A549 (cell line): ENCODE results near the gene HEYL. TPM values are rescaled to one million over a fixed set of nuclear protein-coding genes. Genes with fewer than 3 reads are reported as not detected.

Experiments used
- ATAC-seq, 2 experiments: fragments of 200-7000 bp in 1 of 2; fragments of >200 bp in 1 of 2; cut with Nextera tagmentation in 1 of 2; cut with Tn5 transposase in 1 of 2; 3 replicates each; pipeline versions ENCODE4 v1.8.0 to v1.9.1; 2018 to 2020; ENCODE audit warnings: mild to moderate bottlenecking in 1 of 2, moderate library complexity in 1 of 2
- CTCF ChIA-PET: fragments of 300-600 bp; sonication (Branson Sonifier 250); formaldehyde crosslinking; extraction: SDS; loops from one replicate; lab custom pipeline; 2021; ENCODE audit warnings: antibody characterized with exemption, inconsistent platforms; lab: Yijun Ruan, JAX
- POLR2A ChIA-PET: fragments of 350-600 bp; formaldehyde crosslinking; extraction: SDS; loops from one replicate; lab custom pipeline; 2021; ENCODE audit warnings: antibody characterized with exemption, inconsistent platforms; lab: Yijun Ruan, JAX
- DNase-seq, 2 experiments: peaks; one replicate each; pipeline versions ENCODE4 v3.0.0 to v3.0.0-alpha.2; 2011 to 2016; ENCODE audit warnings: low read depth in 1 of 2, low spot score in 1 of 2
- FAIRE-seq: peaks from 2 replicates; lab custom pipeline; 2011; peaks lifted over from hg19 to GRCh38; lab: Jason Lieb, UNC
- H3K27ac ChIP-seq, 2 experiments: fragments of >200 bp; sonication (Bioruptor Twin); formaldehyde crosslinking; 3 replicates each; pipeline ENCODE4 v1.5.1; 2016 to 2017
- H3K4me1 ChIP-seq: fragments of >200 bp; sonication (Bioruptor Twin); formaldehyde crosslinking; 3 replicates; pipeline ENCODE4 v1.6.1; 2016
- H3K4me2 ChIP-seq: fragments of >200 bp; sonication (Bioruptor Twin); formaldehyde crosslinking; 3 replicates; pipeline ENCODE4 v1.6.1; 2016
- H3K4me3 ChIP-seq: fragments of >200 bp; sonication (Bioruptor Twin); formaldehyde crosslinking; 3 replicates; pipeline ENCODE4 v1.5.1; 2016
- H3K9me3 ChIP-seq: fragments of >200 bp; sonication (Bioruptor Twin); formaldehyde crosslinking; 3 replicates; pipeline ENCODE4 v1.6.1; 2016
- BHLHE40 ChIP-seq: IDR thresholded peaks from 2 replicates; pipeline ENCODE4 v1.6.1; 2012; ENCODE audit warnings: low read depth, low read length, inconsistent platforms
- CHD2 ChIP-seq: fragments of 150-350 bp; IDR thresholded peaks from 2 replicates; pipeline ENCODE4 v1.6.1; 2014; ENCODE audit warnings: low read length; ENCODE audit not compliant: partially characterized antibody
- ESRRA ChIP-seq: fragments of 150-350 bp; IDR thresholded peaks from 2 replicates; pipeline ENCODE4 v1.6.1; 2014; ENCODE audit warnings: mild to moderate bottlenecking, low read length, borderline replicate concordance
- FOSB ChIP-seq: fragments of 250-450 bp; sonication (Bioruptor Pico); IDR thresholded peaks from 2 replicates; pipeline ENCODE4 v1.5.0; 2020; ENCODE audit warnings: mild to moderate bottlenecking, moderate library complexity
- FOSL2 ChIP-seq, 2 experiments: fragments of 450-650 bp in 1 of 2; fragments of >200 bp in 1 of 2; sonication (Bioruptor Twin) in 1 of 2; formaldehyde crosslinking; IDR thresholded peaks; 2 replicates each; pipeline versions ENCODE4 v1.5.0 to v1.6.1; 2016 to 2020; ENCODE audit warnings: mild to moderate bottlenecking in 1 of 2, moderate library complexity in 1 of 2
- HEYL ChIP-seq: fragments of 250-450 bp; sonication (Bioruptor Pico); IDR thresholded peaks from 2 replicates; pipeline ENCODE4 v1.8.0; 2021; ENCODE audit warnings: mild to moderate bottlenecking, moderate library complexity
- HOXA7 ChIP-seq: fragments of 250-450 bp; sonication (Bioruptor Pico); IDR thresholded peaks from 2 replicates; pipeline ENCODE4 v1.5.0; 2020; ENCODE audit warnings: mild to moderate bottlenecking, moderate library complexity
- HOXB13 ChIP-seq: fragments of 250-450 bp; sonication (Bioruptor Pico); IDR thresholded peaks from 2 replicates; pipeline ENCODE4 v1.5.0; 2020; ENCODE audit warnings: low read depth, mild to moderate bottlenecking, moderate library complexity
- KDM1A ChIP-seq: fragments of 200-600 bp; sonication (generic); IDR thresholded peaks from 2 replicates; pipeline ENCODE4 v1.6.1; 2016; ENCODE audit warnings: low read depth, mild to moderate bottlenecking
- KDM5A ChIP-seq: fragments of 200-600 bp; sonication (generic); IDR thresholded peaks from 2 replicates; pipeline ENCODE4 v1.6.1; 2016; ENCODE audit warnings: antibody characterized with exemption, mild to moderate bottlenecking
- MAZ ChIP-seq: fragments of 150-350 bp; IDR thresholded peaks from 2 replicates; pipeline ENCODE4 v1.6.1; 2014; ENCODE audit warnings: antibody characterized with exemption, low read depth, low read length, borderline replicate concordance
- NR3C1 ChIP-seq: fragments of >200 bp; sonication (Bioruptor Twin); formaldehyde crosslinking; IDR thresholded peaks from 3 replicates; pipeline ENCODE4 v1.6.1; 2017
- POLR2A ChIP-seq: IDR thresholded peaks from 2 replicates; pipeline ENCODE4 v1.6.1; 2012; ENCODE audit warnings: mild to moderate bottlenecking, low read length
- POLR2AphosphoS2 ChIP-seq: conservative IDR thresholded peaks from 2 replicates; pipeline ENCODE4 v1.6.1; 2012; ENCODE audit warnings: low read length, improper control_type of control experiment, inconsistent platforms
- RAD21 ChIP-seq, 2 experiments: fragments of >200 bp in 1 of 2; sonication (Bioruptor Twin) in 1 of 2; formaldehyde crosslinking in 1 of 2; IDR thresholded peaks in 1 of 2; conservative IDR thresholded peaks in 1 of 2; 2 replicates in 1 of 2; 3 replicates in 1 of 2; pipeline ENCODE4 v1.6.1; 2012 to 2018; ENCODE audit warnings: inconsistent platforms in 1 of 2
- RARB ChIP-seq: fragments of 250-450 bp; sonication (Bioruptor Pico); IDR thresholded peaks from 2 replicates; pipeline ENCODE4 v1.8.0; 2021; ENCODE audit warnings: mild to moderate bottlenecking, moderate library complexity
- RFX5 ChIP-seq: fragments of 450-650 bp; IDR thresholded peaks from 2 replicates; pipeline ENCODE4 v1.7.1; 2014; ENCODE audit warnings: antibody characterized with exemption, mild to moderate bottlenecking, moderate library complexity
- SREBF2 ChIP-seq: fragments of 450-650 bp; IDR thresholded peaks from 2 replicates; pipeline ENCODE4 v1.6.1; 2014; ENCODE audit warnings: mild to moderate bottlenecking, moderate library complexity
- TFCP2L1 ChIP-seq: fragments of 250-450 bp; sonication (Bioruptor Pico); IDR thresholded peaks from 2 replicates; pipeline ENCODE4 v1.5.0; 2021; ENCODE audit warnings: mild to moderate bottlenecking
- ZSCAN20 ChIP-seq: fragments of 250-450 bp; sonication (Bioruptor Pico); IDR thresholded peaks from 2 replicates; pipeline ENCODE4 v1.8.0; 2022; ENCODE audit warnings: mild to moderate bottlenecking, moderate library complexity
- WGBS: methylation state at CpG from one replicate; pipeline ENCODE4 v1.1.6; 2017; ENCODE audit errors: missing lambda C conversion rate; 5-methylcytosine and 5-hydroxymethylcytosine counted together
- polyA plus RNA-seq, 4 experiments: library from polyadenylated mRNA; depleted of rRNA in 3 of 4; stranded (reverse); fragments of >200 nt; fragmentation: RNase III in 1 of 4; extraction: RNeasy Plus Mini Kit Qiagen cat#74134 plus additional on column Dnase treatment in 1 of 4; gene quantifications; 2 replicates in 3 of 4; 3 replicates in 1 of 4; pipeline ENCODE4 v1.2.3, GENCODE V29; 2011 to 2017
- TF ChIP-seq, protein P1 (sequence below): IDR thresholded peaks from 2 replicates; pipeline ENCODE4 v1.6.1; 2012; ENCODE audit warnings: low read depth, borderline replicate concordance
- TF ChIP-seq, protein P2 (sequence below): fragments of 150-350 bp; IDR thresholded peaks from 2 replicates; pipeline ENCODE4 v1.6.1; 2014; ENCODE audit warnings: low read depth, mild to moderate bottlenecking, low read length
- TF ChIP-seq, protein P3 (sequence below): fragments of 450-650 bp; IDR thresholded peaks from 2 replicates; pipeline ENCODE4 v1.6.1; 2014; ENCODE audit warnings: antibody characterized with exemption
- TF ChIP-seq, protein P4 (sequence below): fragments of >200 bp; sonication (Bioruptor Twin); formaldehyde crosslinking; IDR thresholded peaks from 2 replicates; pipeline ENCODE4 v1.6.1; 2016

HEYL gene
- polyA plus RNA-seq, 2 of the 4 experiments (the other 2 are of a cell fraction), result 2.2 to 2.3 TPM

DNA sequence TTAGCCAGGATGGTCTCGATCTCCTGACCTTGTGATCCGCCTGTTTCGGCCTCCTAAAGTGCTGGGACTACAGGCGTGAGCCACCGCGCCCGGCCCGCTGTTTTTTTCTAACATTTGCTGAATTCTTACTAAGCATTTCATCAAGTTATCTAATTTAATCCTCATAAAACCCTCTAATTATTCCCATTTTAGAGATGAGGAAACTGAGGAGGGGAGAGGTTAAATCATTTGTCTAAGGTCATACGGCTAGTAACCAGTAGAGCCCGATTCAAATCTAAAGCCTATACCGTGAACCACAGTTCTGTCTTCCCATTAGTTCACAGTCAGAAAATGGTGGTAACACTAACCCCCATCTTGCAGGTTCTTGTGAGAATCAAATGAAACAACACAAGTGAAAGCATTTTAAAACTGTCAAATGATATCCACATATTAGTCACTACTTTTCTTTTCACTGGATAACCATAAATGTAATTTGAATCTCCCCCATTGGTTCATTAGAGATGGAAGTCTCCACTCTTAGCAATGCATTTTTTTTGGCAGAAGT lies 10.6 kb downstream of the HEYL start (continued):
- TF ChIP-seq ZSCAN20 (no peak), KDM5A (no peak), HOXB13 (CRISPR knock-in tag) (no peak), NR3C1 (no peak)

DNA sequence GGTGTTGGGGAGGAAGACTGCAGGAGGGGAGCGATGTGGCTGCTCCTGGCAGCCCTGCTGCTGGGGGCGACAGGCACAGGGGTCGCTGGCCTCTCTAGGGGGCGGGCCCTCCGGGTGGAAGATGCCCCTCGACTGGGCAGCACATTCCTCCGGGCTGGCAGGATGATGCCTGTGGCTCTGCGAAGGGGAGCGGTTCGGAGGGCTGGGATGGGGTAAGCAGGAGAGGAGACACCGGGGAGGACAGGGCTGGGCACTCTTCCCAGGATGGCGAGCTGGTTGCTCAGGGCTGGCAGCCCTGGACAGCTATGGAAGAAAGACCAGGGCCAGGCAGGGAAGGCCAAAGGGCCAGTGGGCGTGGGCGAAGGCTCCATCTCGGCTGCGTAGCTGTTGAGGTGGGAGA lies 12.8 kb downstream of the HEYL start:
- ATAC-seq (no peak), FAIRE-seq (no peak), DNase-seq (no peak)
- POLR2A ChIA-PET, result no interaction called here
- H3K4me2 ChIP-seq, result no peak overlapping the region
- TF ChIP-seq TFCP2L1 (no peak), FOSB (CRISPR knock-in tag) (no peak), KDM5A (no peak), FOSL2 (IDR thresholded peaks at IDR 0.05) (no peak), FOSL2 (CRISPR knock-in tag; IDR thresholded peaks at IDR 0.05) (no peak), MAZ (no peak)
- no peak overlapping the region for H3K4me3 ChIP-seq
- no peaks in the 10 kb centered on the region for H3K9me3 ChIP-seq
- 85% methylated on average over 15 of the region's 16 CpGs for WGBS
- H3K27ac ChIP-seq, result no peak overlapping the region
- no peaks in the 10 kb centered on the region for H3K4me1 ChIP-seq
- CTCF ChIA-PET, result interaction anchor here (0.9 to 1.5 kb wide), 3 partner anchors 10 to 27 kb away, joined by 3 to 7 read pairs (median 3); no protein-coding TSS in a partner anchor

DNA sequence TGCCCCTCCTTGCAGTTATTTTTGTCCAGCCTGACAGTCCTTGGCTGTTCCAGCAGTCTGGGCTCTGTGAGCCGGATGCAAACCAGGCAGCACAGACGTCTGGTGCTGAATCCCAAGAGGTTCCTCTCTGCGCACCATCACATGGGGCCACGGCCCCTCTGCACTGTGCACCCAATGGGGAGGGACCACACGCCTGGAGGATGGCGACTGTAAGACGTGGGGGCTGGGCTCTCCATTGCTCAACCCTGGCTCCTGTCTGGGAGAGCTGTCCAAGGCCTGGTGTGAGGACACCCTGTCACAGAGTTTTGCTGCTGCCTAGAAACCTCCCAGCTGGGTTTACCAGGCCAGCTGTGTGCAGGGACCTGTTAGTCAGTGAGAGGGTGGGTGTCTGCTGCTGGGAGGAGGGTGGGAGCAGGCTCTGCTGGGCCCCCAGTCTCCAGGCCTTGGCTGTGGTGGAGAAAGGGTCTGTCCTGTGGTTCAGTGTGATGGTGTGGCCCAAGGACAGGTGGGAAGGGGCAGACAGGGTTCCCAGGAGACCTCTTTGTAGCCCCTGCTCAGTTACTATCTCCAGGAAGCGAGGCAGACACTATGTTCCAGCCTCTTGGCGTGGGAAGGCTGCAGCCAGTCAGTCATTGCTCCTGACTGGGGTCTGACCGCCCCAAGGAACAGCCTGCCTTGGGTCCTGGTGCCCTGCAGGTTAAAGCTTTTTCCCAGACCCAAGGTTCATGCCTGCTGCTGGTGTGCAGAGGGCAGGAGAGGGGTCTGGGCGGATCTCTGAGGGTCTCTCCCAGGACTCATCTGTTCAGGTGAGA lies 13.8 kb downstream of the HEYL start:
- DNase-seq (no peak), ATAC-seq (no peak), FAIRE-seq (no peak)
- Histone ChIP-seq H3K4me3 (no peak overlapping the region), H3K4me2 (no peak overlapping the region), H3K27ac (no peak overlapping the region), H3K4me1 (no peaks in the 10 kb centered on the region), H3K9me3 (no peaks in the 10 kb centered on the region)
- 79% methylated on average over 8 of the region's 11 CpGs for WGBS
- CTCF ChIA-PET, result interaction anchor here (1.2 to 1.5 kb wide), 3 partner anchors 14 to 28 kb away, joined by 3 to 7 read pairs (median 3); partner anchors contain the start of gene HEYL
- TF ChIP-seq KDM1A, result no peak
- TF ChIP-seq, protein P1, sequence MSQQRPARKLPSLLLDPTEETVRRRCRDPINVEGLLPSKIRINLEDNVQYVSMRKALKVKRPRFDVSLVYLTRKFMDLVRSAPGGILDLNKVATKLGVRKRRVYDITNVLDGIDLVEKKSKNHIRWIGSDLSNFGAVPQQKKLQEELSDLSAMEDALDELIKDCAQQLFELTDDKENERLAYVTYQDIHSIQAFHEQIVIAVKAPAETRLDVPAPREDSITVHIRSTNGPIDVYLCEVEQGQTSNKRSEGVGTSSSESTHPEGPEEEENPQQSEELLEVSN, result no peak
- TF ChIP-seq RARB, result no peak
- TF ChIP-seq BHLHE40, result no peak
- TF ChIP-seq HOXA7 (CRISPR knock-in tag), result no peak
- TF ChIP-seq, protein P2, sequence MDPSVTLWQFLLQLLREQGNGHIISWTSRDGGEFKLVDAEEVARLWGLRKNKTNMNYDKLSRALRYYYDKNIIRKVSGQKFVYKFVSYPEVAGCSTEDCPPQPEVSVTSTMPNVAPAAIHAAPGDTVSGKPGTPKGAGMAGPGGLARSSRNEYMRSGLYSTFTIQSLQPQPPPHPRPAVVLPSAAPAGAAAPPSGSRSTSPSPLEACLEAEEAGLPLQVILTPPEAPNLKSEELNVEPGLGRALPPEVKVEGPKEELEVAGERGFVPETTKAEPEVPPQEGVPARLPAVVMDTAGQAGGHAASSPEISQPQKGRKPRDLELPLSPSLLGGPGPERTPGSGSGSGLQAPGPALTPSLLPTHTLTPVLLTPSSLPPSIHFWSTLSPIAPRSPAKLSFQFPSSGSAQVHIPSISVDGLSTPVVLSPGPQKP, result no peak
- TF ChIP-seq ZSCAN20, result no peak
- no peak for TF ChIP-seq POLR2AphosphoS2
- POLR2A ChIA-PET, result no interaction called here

DNA sequence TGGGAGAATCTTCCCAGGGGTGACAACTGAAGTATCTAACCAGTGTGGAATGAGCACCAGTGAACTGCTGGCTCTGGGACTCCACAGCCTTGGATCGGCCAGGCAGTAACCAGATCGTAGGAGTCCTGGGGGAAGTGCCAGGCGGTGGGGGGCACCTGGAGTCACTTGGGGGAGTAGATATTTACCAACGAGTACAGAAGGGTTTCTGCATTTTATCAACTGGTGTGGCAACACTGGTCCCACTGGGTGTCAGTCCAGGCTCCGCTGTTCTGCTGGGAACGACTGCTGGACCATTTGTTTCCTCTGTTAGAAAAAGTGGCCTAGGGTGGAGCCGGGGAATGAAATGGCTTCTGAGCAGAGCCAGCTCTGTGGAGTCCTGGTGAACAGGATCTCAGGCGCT lies 14.4 kb downstream of the HEYL start:
- FAIRE-seq, result no peak
- no peak for ATAC-seq
- CTCF ChIA-PET, result interaction anchor here (1.2 kb wide), 1 partner anchor 14 kb away, joined by 3 read pairs; the partner anchor contains the start of gene HEYL
- Histone ChIP-seq H3K27ac (no peak overlapping the region), H3K4me2 (no peak overlapping the region), H3K4me1 (no peaks in the 10 kb centered on the region), H3K9me3 (no peaks in the 10 kb centered on the region), H3K4me3 (no peak overlapping the region)
- TF ChIP-seq POLR2A (no peak), ESRRA (no peak), SREBF2 (no peak), KDM1A (no peak), RFX5 (no peak), HEYL (CRISPR knock-in tag) (no peak), RAD21 (conservative IDR thresholded peaks at IDR 0.05 in 1 of 2, IDR thresholded peaks at IDR 0.05 in 1 of 2) (no peak), CHD2 (no peak), KDM5A (no peak)
- TF ChIP-seq, protein P1, result no peak
- TF ChIP-seq, protein P3, sequence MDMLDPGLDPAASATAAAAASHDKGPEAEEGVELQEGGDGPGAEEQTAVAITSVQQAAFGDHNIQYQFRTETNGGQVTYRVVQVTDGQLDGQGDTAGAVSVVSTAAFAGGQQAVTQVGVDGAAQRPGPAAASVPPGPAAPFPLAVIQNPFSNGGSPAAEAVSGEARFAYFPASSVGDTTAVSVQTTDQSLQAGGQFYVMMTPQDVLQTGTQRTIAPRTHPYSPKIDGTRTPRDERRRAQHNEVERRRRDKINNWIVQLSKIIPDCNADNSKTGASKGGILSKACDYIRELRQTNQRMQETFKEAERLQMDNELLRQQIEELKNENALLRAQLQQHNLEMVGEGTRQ, result no peak
- TF ChIP-seq, protein P4, sequence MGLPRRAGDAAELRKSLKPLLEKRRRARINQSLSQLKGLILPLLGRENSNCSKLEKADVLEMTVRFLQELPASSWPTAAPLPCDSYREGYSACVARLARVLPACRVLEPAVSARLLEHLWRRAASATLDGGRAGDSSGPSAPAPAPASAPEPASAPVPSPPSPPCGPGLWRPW, result no peak
- WGBS, result 82% methylated on average over 6 of the region's 8 CpGs
- POLR2A ChIA-PET, result no interaction called here
- DNase-seq, result no peak
